IMR-90 (cell line): ENCODE measurements around the gene ITGB2. TPM values are rescaled to one million over a fixed set of nuclear protein-coding genes. Genes with fewer than 3 reads are reported as not detected.

Source experiments
- ATAC-seq: fragments of 200-7000 bp; cut with Tn5 transposase; 2 replicates; pipeline ENCODE4 v1.9.1; 2020; ENCODE audit warnings: low read depth, mild to moderate bottlenecking, moderate library complexity
- BruUV-seq: library from RNA; stranded (reverse); fragments of 400-500 nt; replicated peaks from 2 replicates; lab custom pipeline; 2021; lab: Mats Ljungman, UMichigan
- CTCF ChIA-PET: fragments of 300-600 bp; formaldehyde crosslinking; extraction: SDS; loops from one replicate; lab custom pipeline; 2021; ENCODE audit warnings: antibody characterized with exemption; lab: Yijun Ruan, JAX
- POLR2A ChIA-PET: fragments of 300-600 bp; sonication (Branson Sonifier 250); formaldehyde crosslinking; loops from one replicate; lab custom pipeline; 2022; ENCODE audit warnings: antibody characterized with exemption; ENCODE audit not compliant: unreplicated experiment; lab: Charles Lee
- DNase-seq: peaks from one replicate; pipeline ENCODE4 v3.0.0; 2013
- H2AFZ ChIP-seq: replicated peaks from 2 replicates; pipeline ENCODE3; 2013; ENCODE audit warnings: low read length, mild to moderate bottlenecking; ENCODE audit not compliant: poor library complexity
- H2AK5ac ChIP-seq: 2 replicates; pipeline ENCODE4 v1.6.1; 2013; ENCODE audit warnings: low read depth, low read length, inconsistent platforms
- H2AK9ac ChIP-seq: replicated peaks from 2 replicates; pipeline ENCODE3; 2013; ENCODE audit warnings: mild to moderate bottlenecking, low read depth, low read length, moderate library complexity; ENCODE audit not compliant: poor library complexity
- H2BK120ac ChIP-seq: 2 replicates; pipeline ENCODE4 v1.6.1; 2013; ENCODE audit warnings: low read depth, low read length, inconsistent platforms
- H2BK15ac ChIP-seq: 3 replicates; pipeline ENCODE4 v1.6.1; 2013; ENCODE audit warnings: low read depth, low read length, inconsistent platforms
- H2BK20ac ChIP-seq: 2 replicates; pipeline ENCODE4 v1.6.1; 2013; ENCODE audit warnings: low read depth, mild to moderate bottlenecking, inconsistent platforms, low read length, moderate library complexity
- H2BK5ac ChIP-seq: 2 replicates; pipeline ENCODE4 v1.6.1; 2013; ENCODE audit warnings: mild to moderate bottlenecking, low read depth, low read length, inconsistent platforms; ENCODE audit not compliant: poor library complexity, severe bottlenecking
- H3K14ac ChIP-seq: replicated peaks from 2 replicates; pipeline ENCODE4 v1.6.1; 2013; ENCODE audit warnings: low read depth, low read length, inconsistent platforms
- H3K18ac ChIP-seq: 2 replicates; pipeline ENCODE4 v1.6.1; 2013; ENCODE audit warnings: low read depth, low read length, control low read depth
- H3K23ac ChIP-seq: 2 replicates; pipeline ENCODE4 v1.6.1; 2013; ENCODE audit warnings: low read depth, low read length, inconsistent platforms
- H3K27ac ChIP-seq: 2 replicates; pipeline ENCODE4 v1.5.1; 2013; ENCODE audit warnings: mild to moderate bottlenecking, control low read depth, low read length; ENCODE audit not compliant: insufficient read depth
- H3K27me3 ChIP-seq: 2 replicates; pipeline ENCODE4 v1.6.1; 2013; ENCODE audit warnings: low read length; ENCODE audit not compliant: control insufficient read depth, insufficient read depth
- H3K36me3 ChIP-seq: 2 replicates; pipeline ENCODE4 v1.6.1; 2013; ENCODE audit warnings: low read length, mixed read lengths; ENCODE audit not compliant: control insufficient read depth, insufficient read depth
- H3K4ac ChIP-seq: 2 replicates; pipeline ENCODE4 v1.6.1; 2013; ENCODE audit warnings: low read depth, low read length, inconsistent platforms
- H3K4me1 ChIP-seq: 2 replicates; pipeline ENCODE4 v1.6.1; 2013; ENCODE audit warnings: low read length, mixed read lengths; ENCODE audit not compliant: control insufficient read depth, insufficient read depth
- H3K4me2 ChIP-seq: 2 replicates; pipeline ENCODE4 v1.6.1; 2013; ENCODE audit warnings: low read depth, mild to moderate bottlenecking, control low read depth, low read length, moderate library complexity
- H3K4me3 ChIP-seq: 2 replicates; pipeline ENCODE4 v1.5.1; 2013; ENCODE audit warnings: low read depth, mild to moderate bottlenecking, control low read depth, low read length, moderate library complexity; ENCODE audit not compliant: insufficient read depth
- H3K56ac ChIP-seq: 2 replicates; pipeline ENCODE4 v1.6.1; 2013; ENCODE audit warnings: low read length, inconsistent platforms; ENCODE audit not compliant: insufficient read depth; ENCODE audit errors: extremely low read depth
- H3K79me1 ChIP-seq, 2 experiments: 2 replicates each; pipeline ENCODE4 v1.6.1; 2013; ENCODE audit warnings: low read length in 2 of 2, inconsistent platforms in 1 of 2, low read depth in 1 of 2
- H3K9ac ChIP-seq: 2 replicates; pipeline ENCODE4 v1.6.1; 2013; ENCODE audit warnings: low read depth, low read length, control low read depth
- H3K9me1 ChIP-seq: 2 replicates; pipeline ENCODE4 v1.6.1; 2013; ENCODE audit warnings: low read length, inconsistent platforms; ENCODE audit not compliant: insufficient read depth
- H3K9me3 ChIP-seq: 2 replicates; pipeline ENCODE4 v1.6.1; 2013; ENCODE audit warnings: low read length; ENCODE audit not compliant: control insufficient read depth, insufficient read depth
- H4K20me1 ChIP-seq: 2 replicates; pipeline ENCODE4 v1.6.1; 2013; ENCODE audit warnings: low read length, inconsistent platforms; ENCODE audit not compliant: insufficient read depth
- H4K5ac ChIP-seq: 2 replicates; pipeline ENCODE4 v1.6.1; 2013; ENCODE audit warnings: mild to moderate bottlenecking, low read depth, low read length, control low read depth
- H4K8ac ChIP-seq, 2 experiments: 2 replicates each; pipeline ENCODE4 v1.6.1; 2013; ENCODE audit warnings: low read depth in 2 of 2, low read length in 2 of 2, control low read depth in 1 of 2, inconsistent platforms in 1 of 2
- H4K91ac ChIP-seq: 2 replicates; pipeline ENCODE4 v1.6.1; 2013; ENCODE audit warnings: low read depth, low read length, inconsistent platforms; ENCODE audit not compliant: insufficient read depth
- MAZ ChIP-seq: IDR thresholded peaks from 2 replicates; pipeline ENCODE4 v1.6.1; 2012; ENCODE audit warnings: low read depth, mild to moderate bottlenecking, low read length, improper control_type of control experiment, moderate library complexity, borderline replicate concordance
- WGBS, 2 experiments: methylation state at CpG; one replicate each; pipeline versions ENCODE4 v1.1.5 to v1.1.7; 2013; ENCODE audit warnings: missing lambda C conversion rate in 2 of 2; ENCODE audit not compliant: insufficient read length in 1 of 2; ENCODE audit errors: extremely low coverage in 2 of 2; 5-methylcytosine and 5-hydroxymethylcytosine counted together
- dilution Hi-C: fragments of 300-500 bp; cut with HindIII; formaldehyde crosslinking; loops from one replicate; pipeline ENCODE4 v1.14.3; 2018; ENCODE audit warnings: low sequenced_read_pairs; ENCODE audit not compliant: unreplicated experiment
- in situ Hi-C: fragments of 300-500 bp; cut with MboI; formaldehyde crosslinking; loops from 3 replicates; pipeline ENCODE4 v1.14.3; 2019; ENCODE audit warnings: low sequenced_read_pairs, inconsistent platforms, mixed read lengths
- intact Hi-C: fragments of 100-400 bp; cut with micrococcal nuclease; formaldehyde crosslinking; loops from 2 replicates; pipeline ENCODE4 v1.10.0; 2022
- polyA plus RNA-seq, 3 experiments: library from polyadenylated mRNA; depleted of rRNA; stranded (reverse); fragments of >200 nt; gene quantifications; 2 replicates each; pipeline ENCODE4 v1.2.3, GENCODE V29; 2012; ENCODE audit warnings: low replicate concordance in 1 of 3
- total RNA-seq: library from RNA; depleted of rRNA; stranded (reverse); fragments of >200 nt; gene quantifications from 2 replicates; pipeline ENCODE4 v1.2.3, GENCODE V29; 2012

The ITGB2 gene
- total and polyA plus RNA-seq, 2 of the 4 experiments (the other 2 are of a cell fraction): 0.14 TPM; not detected in 1

DNA sequence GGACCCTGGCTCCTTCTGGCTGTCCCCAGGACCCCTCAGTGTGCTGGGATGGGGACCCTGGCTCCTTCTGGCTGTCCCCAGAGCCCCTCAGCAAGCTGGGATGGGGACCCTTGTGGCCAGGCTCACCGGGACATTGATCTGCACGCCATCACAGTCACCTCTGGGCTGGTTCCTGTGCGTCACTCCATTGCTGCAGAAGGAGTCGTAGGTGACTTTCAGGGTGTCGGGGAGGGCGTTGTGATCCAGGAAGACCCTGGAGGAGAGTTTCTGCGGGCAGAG is 27.5 kb downstream of the ITGB2 start:
- Histone ChIP-seq H3K79me1 (no peaks in the 10 kb centered on the region), H2BK20ac (no peak overlapping the region), H3K18ac (no peak overlapping the region), H4K20me1 (0 out of 2 replicates have a peak, but pooled peaks cover 5% of the 10 kb centered on the region), H3K9me3 (no peaks in the 10 kb centered on the region), H3K9me1 (no peaks in the 10 kb centered on the region), H3K4ac (no peak overlapping the region), H3K9ac (no peak overlapping the region), H2AK5ac (no peak overlapping the region), H4K8ac (no peak overlapping the region), H4K5ac (no peak overlapping the region), H3K27me3 (peaks cover 74% of the 10 kb centered on the region), H3K56ac (no peak overlapping the region), H3K14ac (no peak overlapping the region), H3K27ac (no peak overlapping the region), H3K23ac (no peak overlapping the region), H3K4me2 (no peak overlapping the region), H4K91ac (no peak overlapping the region), H2AK9ac (no peak overlapping the region), H2BK120ac (no peak overlapping the region), H2AFZ (no peak overlapping the region), H3K36me3 (no peaks in the 10 kb centered on the region), H3K4me1 (no peaks in the 10 kb centered on the region), H3K4me3 (no peak overlapping the region), H2BK5ac (no peak overlapping the region), H2BK15ac (no peak overlapping the region)
- CTCF ChIA-PET: interaction anchor here (0.6 kb wide), 1 partner anchor 161 kb away, joined by 3 read pairs; no protein-coding TSS in a partner anchor
- no TSS peak for BruUV-seq
- dilution Hi-C loops (no loop called here), in situ Hi-C loops (no loop called here), intact Hi-C loops (loop anchor here (5.0 kb wide), 1 partner anchor 244 kb away; no protein-coding TSS in a partner anchor)
- no peak for TF ChIP-seq MAZ
- ATAC-seq (no peak), DNase-seq (no peak)
- POLR2A ChIA-PET: no interaction called here
- WGBS, 2 experiments: 68% methylated on average over 7 of the region's 7 CpGs; no CpG with 5 or more reads in 1 of the 2 experiments
